Caki2 (cell line): ENCODE results near the gene FAM25A. TPM values are rescaled to one million over a fixed set of nuclear protein-coding genes. Genes with fewer than 3 reads are reported as not detected.
"Not testable (repeated sequence)": the region's sequence is repeated elsewhere in the genome, so short reads cannot be mapped to it uniquely, and the experiment has no call there.

Experiments used
- DNase-seq: peaks from one replicate; pipeline ENCODE4 v3.0.0-alpha.2; 2015; ENCODE audit warnings: low read depth
- in situ Hi-C: cut with HindIII; loops from 2 replicates; pipeline ENCODE4 v1.10.0; 2016; ENCODE audit warnings: low sequenced_read_pairs, low pct_unique_long_range_greater_than_20kb, mixed read lengths
- total RNA-seq: library from RNA; depleted of rRNA; stranded (reverse); fragments of >200 nt; shearing (Covaris generic); gene quantifications from 2 replicates; pipeline ENCODE4 v1.2.3, GENCODE V29; 2014; ENCODE audit warnings: low replicate concordance; rRNA removed

The FAM25A gene
- not detected in 2 replicates for total RNA-seq

DNA sequence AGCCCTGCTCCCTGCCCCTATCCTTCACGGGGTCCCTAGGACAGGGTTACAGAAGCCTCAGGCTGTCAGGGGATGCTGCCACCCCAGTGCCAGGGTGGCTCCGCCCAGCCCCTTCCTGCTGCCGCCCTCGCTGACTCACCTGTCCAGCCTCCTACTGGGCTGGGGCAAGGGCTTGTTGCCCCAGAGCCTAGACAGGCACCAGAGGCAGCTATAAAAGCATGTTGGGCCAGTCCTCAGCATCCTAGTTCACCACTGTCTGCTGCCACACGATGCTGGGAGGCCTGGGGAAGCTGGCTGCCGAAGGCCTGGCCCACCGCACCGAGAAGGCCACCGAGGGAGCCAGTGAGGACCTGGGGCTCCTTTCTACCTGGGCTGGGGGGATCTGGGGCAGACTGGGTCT is at the start of gene FAM25A:
Gene FAM25A (plus strand): TSS at position 239 of the 400 bp plus-strand sequence. CDS start 31 bp downstream, at position 270.
- DNase-seq, in situ Hi-C loops: not testable (repeated sequence)

DNA sequence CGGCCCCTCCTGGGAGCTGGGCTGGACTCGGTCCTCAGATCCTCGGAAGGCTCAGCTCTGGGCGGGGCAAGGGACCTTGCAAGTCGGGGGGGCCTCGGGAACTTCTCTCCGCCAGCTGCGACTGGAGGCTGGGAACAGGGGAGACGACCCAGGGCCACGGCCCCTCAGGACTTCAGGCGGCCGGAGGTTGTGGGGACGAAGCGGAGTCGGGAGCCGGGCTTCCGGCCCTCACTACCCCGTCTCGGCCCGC is 49.2 kb upstream of the FAM25A start:
- no peak for DNase-seq
- in situ Hi-C loops, result no loop called here

DNA sequence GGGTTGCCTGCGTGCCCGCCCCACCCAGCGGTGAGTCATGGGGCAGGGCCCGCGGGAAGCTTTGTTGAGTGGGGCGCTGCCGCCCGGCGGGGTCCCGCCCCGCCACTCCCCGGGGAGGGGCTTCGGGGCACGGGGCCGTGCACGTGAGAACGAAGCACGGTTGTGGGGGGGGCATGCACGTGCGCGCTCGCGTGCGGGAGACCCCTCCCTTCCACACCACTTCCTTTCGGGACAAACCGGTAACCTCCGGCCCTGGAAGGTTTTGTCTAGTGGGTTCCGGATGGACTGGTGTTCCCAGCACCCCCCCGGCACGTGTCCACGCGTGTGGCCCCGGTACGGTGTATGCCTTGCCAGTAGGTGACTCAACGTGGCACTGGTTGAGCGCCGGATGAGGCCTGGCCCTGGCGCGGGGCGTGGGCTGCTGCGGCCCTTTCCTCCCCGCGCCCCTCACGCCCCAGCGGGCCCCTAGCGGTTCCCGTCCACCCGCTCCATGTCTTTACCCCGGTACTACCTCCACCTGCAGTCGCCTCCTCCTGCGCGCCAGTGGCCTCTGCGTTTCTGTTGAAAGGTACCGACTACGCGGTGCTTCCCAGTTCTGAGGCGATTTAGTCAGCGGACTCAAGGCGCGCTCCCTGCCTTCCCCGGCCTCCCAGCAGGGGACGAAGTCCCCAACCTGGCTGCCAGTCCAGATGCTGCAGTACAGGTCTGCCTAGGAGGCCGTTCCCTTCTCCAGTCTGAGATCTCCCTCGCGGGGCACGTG is 48.7 kb upstream of the FAM25A start:
- peak; percentile 94 for DNase-seq
- in situ Hi-C loops, result no loop called here

DNA sequence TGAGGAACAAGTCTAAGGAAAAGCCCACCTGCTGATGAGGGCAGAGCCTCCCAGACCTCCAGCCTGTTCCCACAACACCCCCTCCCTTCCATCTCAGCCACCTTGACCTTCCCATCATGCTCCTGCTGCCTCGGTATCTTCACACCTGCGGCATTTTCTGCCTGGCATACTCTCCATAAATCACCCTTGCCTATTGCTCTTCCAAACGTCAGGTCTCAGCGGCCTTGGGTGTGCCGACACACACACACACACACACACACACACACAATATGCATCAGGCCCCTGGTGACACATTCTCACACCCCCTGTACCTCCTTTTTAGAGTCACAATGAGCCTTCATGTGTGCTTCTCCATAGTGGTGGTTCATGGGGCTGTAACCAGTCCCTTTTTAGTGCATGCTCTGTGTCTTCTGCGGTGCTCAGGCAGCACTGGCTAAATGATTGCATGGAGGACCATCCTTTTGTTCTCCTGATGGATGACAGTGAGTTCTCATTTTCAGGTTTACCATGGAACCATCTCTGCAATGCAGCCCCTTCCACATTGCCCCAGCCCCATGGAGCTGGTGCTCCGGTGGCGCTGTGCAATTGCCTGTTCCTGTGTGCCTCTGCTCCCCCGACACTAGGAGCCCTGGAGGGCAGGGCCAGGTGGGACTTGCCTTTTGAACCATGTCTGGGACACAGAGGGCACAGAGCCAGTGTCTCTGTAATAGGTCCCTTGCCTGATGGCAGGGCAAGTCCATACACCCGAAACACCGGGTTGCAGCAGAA is 47.3 kb upstream of the FAM25A start:
- DNase-seq, result no peak
- in situ Hi-C loops, result no loop called here

DNA sequence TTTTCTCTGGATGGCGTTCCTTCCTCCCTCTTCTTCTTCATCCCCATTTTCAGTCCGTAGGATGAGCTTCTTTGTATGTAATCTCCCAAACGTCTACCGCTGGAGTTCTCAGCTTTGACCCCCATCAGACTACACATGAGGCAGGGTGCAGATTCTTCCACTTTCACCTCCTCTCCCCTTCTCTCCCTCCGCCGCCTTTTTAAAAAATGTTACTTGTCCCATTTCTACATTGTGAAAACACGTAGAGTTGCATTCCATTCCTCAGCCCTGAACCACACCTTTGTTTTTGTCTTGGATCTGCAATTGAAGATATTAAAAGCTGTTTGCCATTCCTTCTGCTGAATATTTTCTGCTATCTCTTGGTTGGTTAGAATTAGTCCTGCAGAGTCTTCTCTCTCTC is 45.6 kb upstream of the FAM25A start:
- DNase-seq, result no peak
- in situ Hi-C loops, result no loop called here

DNA sequence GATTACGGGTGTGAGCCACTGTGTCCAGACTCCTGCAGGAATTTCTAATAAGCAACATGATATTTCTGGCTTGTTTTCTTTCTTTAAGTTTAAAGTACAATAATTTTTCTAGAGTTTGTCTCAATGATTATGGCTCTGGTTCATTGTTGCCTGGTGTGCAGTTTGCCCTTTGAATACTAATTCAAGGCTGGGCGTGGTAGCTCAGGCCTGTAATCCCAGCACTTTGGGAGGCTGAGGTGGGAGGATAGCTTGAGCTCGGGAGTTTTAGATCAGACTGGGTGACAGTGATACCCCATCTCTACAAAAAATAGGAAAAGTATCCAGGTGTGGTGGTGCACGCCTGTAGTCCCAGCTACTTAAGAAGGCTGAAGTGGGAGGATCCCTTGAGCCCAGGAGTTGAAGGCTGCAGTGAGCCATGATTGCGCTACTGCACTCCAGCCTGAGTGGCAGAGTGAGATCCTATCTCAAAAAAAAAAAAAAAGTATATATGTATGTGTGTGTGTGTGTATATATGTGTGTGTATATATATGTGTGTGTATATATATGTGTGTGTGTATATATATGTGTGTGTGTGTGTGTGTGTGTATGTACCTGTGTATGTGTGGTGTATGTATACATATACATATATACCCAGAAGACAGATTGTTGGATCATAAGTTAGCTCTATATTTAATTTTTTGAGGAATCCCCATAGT is 43.6 kb upstream of the FAM25A start:
- no peak for DNase-seq
- in situ Hi-C loops, result no loop called here

DNA sequence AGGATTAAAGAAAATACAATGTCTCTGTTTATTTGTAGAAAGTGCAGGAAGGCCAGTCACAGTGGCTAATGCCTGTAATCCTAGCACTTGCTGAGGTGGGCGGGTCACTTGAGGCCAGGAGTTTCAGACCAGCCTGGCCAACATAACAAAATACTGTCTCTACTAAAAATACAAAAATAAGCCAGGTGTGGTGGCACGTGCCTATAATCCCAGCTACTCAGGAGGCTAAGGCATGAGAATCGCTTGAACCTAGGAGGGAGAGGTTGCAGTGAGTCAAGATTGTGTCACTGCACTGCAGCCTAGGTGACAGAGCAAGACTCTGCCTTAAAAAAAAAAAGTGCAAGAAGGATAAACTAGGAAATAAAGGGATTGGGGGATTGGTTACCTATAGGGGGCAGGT is 41.6 kb upstream of the FAM25A start:
- DNase-seq, result peak; percentile 85
- in situ Hi-C loops, result not testable (repeated sequence)

DNA sequence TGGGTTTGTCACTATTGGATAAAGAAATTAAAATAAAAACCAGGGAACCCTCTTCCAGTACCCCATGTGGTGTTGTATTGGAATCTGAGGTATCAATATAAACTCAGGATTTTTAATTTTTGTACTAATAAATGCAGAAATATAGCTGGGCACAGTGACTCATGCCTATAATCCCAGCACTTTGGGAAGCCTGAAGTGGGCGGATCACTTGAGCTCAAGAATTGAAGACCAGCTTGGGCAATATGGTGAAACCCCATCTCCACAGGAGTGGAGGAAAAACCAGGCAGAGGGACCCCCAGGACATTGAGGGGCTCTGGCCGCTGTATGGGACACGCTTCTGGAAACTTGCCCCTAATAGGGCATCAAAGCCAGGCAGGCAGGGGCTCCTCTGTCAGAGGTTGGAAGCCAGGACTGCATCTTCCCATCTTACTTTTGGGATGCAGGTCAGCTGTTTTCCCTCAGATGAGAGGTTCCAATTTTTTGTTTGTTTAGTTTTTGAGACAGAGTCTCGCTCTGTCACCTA is 40.7 kb upstream of the FAM25A start:
- DNase-seq, result no peak
- in situ Hi-C loops, result no loop called here

DNA sequence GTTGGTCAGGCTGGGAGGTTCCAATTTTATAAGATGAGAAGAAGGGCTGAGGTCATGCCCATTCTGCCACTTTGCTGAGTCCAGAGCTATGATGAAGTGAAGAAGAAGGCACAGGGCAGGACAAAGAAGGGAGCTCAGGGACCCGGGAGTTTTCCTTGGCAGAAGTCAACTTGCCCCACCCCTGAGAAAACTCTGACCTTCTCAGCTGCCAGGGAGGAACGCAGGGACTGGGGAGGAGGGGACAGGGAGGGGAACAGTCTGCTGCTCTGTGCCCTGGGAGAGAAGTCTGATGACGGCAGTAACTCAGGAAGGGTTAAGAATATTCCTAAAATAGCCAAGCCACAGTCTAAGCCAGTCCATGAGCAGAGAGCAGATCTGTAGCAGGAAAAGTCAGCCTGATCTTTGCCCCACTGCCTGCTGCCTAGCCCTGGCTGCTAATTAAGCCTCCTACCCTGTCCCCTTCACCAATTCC is 40.1 kb upstream of the FAM25A start:
- in situ Hi-C loops, result no loop called here
- DNase-seq, result no peak

DNA sequence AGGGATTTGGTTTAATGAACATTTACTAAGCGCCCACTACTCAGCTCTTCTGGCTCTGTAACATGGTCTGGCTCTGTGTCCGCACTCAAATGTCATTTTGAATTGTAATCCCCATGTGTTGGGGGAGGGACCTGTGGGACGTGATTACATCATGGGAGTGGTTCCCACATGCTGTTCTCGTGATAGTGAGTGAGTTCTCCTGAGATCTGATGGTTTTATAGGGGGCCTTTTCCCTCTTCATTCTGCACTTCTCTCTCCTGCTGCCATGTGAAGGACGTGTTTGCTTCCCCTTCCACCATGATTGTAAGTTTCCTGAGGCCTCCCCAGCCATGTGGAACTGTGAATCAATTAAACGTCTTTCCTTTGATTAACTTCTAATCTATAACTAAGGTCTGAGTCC is 39.1 kb upstream of the FAM25A start:
- in situ Hi-C loops, result not testable (repeated sequence)

DNA sequence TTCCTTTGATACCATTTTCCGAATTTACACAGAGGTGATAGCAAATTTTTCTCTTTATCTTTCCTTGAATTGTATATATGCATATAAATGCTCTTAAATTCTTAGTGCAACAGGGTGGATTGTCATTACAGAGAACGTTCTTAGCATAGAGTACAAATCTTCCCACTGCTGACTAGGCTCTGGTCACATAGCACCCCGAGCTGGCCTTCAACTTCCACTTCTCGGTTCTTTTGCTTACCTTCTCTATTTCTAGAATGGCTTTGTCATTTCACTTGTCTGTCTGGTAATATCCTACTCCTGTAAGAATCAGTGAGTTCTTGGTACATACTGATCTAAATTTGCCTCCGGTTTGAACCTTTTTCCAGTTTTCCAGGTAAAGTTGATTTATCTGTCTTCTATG is 38.4 kb upstream of the FAM25A start:
- in situ Hi-C loops, result no loop called here
- no peak for DNase-seq

More for the DNA sequence above, 39.1 kb upstream of the FAM25A start:
- DNase-seq, result not testable (repeated sequence)

DNA sequence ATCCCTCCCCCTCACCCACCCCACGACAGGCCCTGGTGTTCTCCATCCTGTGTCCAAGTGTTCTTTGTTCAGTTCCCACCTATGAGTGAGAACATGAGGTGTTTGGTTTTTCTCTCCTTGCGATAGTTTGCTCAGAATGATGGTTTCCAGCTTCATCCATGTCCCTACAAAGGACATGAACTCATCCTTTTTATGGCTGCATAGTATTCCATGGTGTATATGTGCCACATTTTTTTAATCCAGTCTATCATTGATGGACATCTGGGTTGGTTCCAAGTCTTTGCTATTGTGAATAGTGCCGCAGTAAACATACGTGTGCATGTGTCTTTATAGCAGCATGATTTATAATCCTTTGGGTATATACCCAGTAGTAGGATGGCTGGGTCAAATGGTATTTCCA is 35.6 kb upstream of the FAM25A start:
- in situ Hi-C loops, DNase-seq: not testable (repeated sequence)

DNA sequence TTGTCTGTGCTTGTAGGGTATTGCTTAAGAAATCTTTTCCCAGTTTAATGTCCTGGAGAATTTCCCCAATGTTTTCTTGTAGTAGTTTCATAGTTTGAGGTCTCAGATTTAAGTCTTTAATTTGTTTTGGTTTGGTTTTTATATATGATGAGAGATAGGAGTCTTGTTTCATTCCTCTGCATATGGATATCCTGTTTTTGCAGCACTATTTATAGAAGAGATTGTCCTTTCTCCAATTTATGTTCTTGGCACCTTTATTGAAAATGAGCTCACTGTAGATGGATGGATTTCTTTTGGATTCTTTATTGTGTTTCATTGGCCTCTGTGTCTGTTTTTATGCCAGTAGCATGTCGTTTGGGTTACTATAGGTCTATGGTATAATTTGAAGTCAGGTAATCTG is 31.6 kb upstream of the FAM25A start:
- DNase-seq, result no peak
- in situ Hi-C loops, result no loop called here

DNA sequence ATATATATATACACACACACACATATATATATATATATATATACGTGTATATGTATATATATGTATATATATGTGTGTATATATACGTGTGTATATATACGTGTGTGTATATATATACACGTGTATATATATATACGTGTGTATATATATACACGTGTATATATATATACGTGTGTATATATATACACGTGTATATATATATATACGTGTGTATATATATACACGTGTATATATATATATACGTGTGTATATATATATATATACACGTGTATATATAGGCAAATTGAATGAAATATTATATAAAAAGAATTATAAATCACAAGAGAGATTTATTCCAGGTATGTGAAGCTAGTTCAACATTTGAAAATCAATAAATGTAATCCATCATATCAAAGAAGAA is 28.7 kb upstream of the FAM25A start:
- in situ Hi-C loops, DNase-seq: not testable (repeated sequence)

DNA sequence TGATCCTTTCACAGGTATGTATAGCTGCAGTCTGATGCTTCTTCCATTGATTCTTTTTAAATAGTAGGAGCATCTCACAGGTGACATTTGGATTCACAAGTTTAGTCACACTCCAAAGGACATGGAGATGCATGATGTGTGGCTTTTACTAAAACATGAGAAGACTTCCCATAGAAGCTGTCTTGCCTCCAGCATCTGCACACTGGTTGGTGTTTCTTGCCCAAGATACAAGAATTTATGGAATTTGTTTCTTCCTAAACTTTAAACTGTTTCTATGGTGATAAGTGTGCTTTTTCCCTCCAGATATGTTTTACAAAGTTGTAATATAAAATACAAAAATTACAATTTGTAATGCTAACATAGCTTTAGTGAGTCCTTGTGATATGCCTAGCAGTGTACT is 27.6 kb upstream of the FAM25A start:
- DNase-seq, result no peak
- in situ Hi-C loops, result no loop called here

DNA sequence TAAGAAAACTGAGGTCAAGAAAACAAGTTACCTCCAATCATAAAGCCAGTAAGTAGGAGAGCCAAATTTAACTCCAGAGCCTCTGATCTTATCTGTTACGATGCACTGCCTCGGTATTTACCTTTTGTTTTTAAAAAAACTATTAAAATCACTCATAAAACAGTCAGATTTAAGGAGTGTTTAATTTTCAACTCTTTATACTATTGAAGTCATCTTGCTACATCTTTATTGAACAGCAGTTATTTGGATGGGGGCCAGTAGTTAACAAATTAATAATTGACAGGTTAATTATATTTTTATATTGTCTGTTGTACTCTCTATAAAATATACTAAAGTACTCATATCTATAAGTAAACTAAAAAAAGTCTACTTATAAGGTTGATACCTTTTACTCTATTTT is 27.2 kb upstream of the FAM25A start:
- no peak for DNase-seq
- in situ Hi-C loops, result no loop called here

DNA sequence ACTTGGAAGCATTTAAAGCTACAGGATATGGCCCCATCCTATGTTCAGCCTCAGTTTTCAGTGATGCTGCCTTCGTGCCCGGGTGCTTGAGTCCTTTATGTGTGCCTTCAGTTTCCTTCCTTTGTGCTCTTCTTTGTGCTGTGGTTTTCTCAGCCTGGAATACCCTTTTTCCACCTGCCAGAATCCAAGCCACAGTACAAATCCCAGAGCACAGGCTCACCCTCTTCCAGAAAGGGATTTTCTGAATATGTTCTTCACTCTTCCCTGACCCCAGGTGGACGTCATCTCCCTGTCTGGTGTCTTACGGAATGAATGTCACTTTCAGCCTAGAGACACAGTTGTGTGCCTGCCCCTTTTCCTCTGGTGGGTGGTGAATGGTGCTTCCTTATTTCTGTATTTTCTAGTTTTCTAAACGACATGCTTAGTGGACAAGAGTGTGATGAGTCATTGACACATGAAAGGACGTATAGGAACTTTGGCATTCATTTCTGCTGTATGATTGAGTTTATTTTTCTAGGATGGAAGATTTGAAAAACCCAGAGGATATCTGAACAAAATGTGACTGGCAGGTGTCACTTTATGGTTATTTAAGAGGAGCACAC is 20.2 kb upstream of the FAM25A start:
- in situ Hi-C loops, result not testable (repeated sequence)

DNA sequence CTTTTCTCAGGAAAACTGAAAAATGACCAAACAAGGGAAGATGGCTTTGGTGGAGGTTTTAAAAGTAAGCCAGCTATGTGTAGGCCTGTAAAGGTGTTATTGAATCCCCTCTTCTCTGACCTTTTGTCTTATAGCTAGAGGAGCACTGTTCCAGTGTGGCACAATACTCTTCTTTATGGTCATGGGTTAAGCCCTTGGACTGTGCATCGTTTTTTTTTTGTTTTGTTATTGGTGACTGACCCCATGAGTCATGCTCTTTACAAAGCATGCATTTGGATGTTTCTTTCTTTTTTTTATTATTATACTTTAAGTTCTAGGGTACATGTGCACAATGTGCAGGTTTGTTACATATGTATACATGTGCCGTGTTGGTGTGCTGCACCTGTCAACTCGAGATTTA is 19.6 kb upstream of the FAM25A start:
- DNase-seq, result no peak
- in situ Hi-C loops, result no loop called here

More for the DNA sequence above, 20.2 kb upstream of the FAM25A start:
- not testable (repeated sequence) for DNase-seq
